ENCODE results near the gene CRACR2A.

DNA sequence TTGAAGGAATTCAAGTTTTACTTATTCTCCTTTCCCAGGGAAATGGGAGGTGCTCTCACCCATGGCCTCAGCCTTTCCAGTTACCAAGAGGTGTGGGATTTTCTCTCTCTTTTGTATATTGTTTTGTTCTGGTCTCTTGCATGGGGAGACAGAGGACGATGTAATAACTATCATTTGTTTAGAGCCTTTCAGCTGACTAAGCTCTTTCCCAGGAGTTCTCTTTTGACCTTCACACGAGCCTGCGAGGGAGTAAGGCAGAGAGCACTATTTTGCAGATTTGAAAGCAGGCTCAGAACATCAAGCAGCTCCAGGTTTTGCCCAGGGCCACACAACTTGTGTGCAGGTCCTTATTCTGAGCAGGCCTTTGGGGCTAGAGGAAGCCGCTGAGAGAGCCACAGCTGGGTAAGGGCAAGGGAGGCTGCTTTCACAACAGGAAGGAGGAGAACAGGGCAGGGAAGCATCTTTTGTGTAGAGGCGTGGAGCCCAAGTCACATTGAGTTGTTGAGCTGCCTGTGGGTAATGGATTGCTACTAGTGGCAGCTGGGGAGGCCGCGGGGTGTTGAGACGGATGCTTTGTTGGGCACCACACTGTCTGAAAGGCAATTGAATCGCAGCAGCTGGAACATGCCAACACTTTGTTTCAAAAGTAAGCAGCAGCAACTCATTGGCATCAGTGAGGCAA, 145.7 kb downstream of the CRACR2A start:
- TF ChIP-seq, protein P1, sequence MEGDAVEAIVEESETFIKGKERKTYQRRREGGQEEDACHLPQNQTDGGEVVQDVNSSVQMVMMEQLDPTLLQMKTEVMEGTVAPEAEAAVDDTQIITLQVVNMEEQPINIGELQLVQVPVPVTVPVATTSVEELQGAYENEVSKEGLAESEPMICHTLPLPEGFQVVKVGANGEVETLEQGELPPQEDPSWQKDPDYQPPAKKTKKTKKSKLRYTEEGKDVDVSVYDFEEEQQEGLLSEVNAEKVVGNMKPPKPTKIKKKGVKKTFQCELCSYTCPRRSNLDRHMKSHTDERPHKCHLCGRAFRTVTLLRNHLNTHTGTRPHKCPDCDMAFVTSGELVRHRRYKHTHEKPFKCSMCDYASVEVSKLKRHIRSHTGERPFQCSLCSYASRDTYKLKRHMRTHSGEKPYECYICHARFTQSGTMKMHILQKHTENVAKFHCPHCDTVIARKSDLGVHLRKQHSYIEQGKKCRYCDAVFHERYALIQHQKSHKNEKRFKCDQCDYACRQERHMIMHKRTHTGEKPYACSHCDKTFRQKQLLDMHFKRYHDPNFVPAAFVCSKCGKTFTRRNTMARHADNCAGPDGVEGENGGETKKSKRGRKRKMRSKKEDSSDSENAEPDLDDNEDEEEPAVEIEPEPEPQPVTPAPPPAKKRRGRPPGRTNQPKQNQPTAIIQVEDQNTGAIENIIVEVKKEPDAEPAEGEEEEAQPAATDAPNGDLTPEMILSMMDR (IDR thresholded peaks at IDR 0.05): no peak
- TF ChIP-seq SIN3A (IDR thresholded peaks at IDR 0.05; ENCODE audit: borderline replicate concordance, insufficient read depth, low read depth, low read length): no peak
- TF ChIP-seq POLR2AphosphoS5 (IDR thresholded peaks at IDR 0.05; ENCODE audit: low read depth, low read length): no peak
- TF ChIP-seq, protein P2, sequence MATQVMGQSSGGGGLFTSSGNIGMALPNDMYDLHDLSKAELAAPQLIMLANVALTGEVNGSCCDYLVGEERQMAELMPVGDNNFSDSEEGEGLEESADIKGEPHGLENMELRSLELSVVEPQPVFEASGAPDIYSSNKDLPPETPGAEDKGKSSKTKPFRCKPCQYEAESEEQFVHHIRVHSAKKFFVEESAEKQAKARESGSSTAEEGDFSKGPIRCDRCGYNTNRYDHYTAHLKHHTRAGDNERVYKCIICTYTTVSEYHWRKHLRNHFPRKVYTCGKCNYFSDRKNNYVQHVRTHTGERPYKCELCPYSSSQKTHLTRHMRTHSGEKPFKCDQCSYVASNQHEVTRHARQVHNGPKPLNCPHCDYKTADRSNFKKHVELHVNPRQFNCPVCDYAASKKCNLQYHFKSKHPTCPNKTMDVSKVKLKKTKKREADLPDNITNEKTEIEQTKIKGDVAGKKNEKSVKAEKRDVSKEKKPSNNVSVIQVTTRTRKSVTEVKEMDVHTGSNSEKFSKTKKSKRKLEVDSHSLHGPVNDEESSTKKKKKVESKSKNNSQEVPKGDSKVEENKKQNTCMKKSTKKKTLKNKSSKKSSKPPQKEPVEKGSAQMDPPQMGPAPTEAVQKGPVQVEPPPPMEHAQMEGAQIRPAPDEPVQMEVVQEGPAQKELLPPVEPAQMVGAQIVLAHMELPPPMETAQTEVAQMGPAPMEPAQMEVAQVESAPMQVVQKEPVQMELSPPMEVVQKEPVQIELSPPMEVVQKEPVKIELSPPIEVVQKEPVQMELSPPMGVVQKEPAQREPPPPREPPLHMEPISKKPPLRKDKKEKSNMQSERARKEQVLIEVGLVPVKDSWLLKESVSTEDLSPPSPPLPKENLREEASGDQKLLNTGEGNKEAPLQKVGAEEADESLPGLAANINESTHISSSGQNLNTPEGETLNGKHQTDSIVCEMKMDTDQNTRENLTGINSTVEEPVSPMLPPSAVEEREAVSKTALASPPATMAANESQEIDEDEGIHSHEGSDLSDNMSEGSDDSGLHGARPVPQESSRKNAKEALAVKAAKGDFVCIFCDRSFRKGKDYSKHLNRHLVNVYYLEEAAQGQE (IDR thresholded peaks at IDR 0.05; ENCODE audit: insufficient read depth in 1 of 2, low read depth in 2 of 2, low read length in 1 of 2): no peak

Data from Panc1 (cell line).